Smooth muscle cell of the brain vasculature (primary cell): ENCODE data around the gene YAP1.

ENCODE experiments used
- DNase-seq: peaks from one replicate; pipeline ENCODE4 v3.0.0-alpha.2; 2012; ENCODE audit warnings: low read depth, low spot score

The YAP1 gene

DNA sequence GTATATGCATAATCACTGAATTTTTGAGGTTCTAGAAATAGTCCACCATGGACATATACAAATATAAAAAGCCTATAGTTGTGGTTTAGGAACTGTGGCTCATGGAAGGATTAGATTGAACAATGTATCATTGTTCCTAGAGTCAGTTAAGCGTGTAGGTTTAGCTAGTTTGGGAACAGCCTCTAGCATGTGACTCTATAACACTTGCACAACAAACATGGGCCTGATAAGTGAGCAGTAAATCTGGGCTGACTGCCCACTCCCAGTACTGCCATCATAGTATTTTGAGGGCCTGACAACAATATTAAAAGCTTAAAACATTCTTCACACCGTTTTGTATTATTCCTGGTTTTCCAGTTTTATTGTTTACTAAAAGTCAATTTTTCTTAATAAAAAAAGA, 47.0 kb downstream of the YAP1 start:
- DNase-seq = no peak

DNA sequence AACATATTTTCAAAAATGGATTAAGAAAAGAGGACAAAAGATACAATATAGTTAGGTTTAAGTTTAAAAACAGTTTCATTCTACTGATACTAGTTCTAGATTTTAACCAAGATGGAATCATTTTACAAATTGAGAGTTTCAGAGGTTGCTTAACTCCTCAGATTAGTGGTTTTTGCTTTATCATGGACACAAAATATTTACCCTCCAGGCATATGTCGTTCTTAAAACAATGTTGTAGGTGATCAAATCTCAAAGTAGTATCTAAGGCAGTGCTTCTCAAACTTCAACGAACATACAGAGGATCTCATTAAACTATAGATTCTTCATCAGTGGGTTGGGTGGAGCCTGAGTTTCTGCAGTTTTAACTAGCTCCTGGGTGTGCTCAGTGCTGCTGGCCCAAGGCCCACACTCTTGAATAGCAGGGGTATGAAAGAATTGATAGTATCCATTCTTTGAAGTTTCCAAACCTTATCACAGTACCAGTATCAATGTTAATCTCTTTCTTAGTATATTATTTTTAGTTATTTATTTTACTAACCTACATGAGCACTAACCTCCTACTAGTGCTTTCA, 48.0 kb downstream of the YAP1 start:
- DNase-seq = no peak

DNA sequence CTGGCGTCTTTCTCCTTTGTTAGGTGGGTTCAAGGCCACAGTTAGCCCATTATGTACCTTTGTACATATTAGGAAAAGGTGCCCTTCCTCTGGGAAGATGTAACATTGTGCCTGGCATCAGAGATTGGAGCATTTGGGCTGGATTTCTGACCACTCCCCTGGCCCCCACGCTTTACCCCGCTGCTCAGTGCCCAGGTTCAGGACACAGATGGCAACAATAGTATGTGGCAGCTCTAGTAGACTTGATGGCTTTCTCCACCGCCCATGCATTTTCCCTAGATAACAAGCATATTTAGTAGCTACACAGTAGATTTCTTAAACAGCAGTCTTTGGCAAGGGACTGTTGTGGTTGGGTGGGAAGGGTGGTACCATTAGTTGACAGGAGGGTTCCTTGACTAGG, 53.1 kb downstream of the YAP1 start:
- no peak for DNase-seq

DNA sequence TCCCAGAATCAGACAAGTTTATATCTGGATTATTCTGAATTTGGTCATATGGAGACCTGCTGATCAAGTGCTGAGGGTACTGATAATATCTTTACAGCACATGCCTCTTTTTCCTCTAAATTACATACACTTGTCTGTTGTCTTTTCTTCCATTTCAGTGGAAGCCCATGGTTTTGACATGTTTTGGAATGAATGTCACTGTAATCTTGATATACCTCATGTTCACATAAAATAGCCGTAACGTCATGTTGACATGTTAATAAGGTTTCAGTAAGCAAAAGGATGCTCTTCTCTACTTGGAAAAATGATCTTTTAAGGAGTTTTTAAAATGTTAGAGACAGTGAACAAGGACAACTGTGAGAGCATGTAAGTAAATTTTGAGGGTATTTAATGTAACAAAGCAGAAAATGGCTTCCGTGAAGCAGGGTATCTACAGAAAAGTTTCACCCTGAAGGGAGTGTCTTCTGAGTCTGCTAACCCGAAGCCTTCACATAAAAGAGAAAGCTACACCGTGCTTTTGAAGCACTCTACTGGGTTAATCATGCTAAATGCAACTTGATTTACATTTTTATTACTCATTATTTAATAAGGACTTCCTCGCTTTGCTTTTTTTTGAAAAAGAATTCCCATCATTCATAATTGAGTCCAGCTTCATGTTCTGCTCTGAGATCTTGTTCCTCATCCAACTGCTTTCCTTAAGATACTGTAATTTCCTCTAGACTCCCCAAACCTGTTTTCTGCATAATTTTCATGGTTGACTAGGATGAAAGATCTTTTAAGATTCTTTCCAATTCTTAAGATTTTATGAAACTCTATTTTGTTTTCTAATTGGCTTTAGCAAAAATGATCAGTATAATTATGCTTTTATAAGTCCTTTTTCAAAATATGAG, 56.2 kb downstream of the YAP1 start:
- DNase-seq = no peak

DNA sequence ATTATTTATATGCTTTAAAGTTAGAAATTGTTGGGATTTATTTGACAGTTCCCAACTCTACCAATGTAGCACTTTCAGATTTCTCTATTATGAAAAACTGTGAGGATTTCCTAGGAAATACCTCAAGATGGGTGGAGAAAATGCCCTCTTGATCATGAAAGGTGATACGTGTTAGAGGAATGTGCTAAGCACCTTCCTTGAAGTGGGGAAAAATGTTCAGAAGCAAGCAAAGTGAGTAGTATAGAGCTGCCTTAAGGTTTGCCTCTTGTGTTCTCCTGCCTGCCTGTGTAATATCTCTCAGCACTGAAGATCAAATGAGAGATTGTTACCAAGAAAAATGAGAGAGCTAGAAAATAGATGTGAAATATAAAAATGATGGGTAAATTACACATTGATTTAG, 58.2 kb downstream of the YAP1 start:
- no peak for DNase-seq

DNA sequence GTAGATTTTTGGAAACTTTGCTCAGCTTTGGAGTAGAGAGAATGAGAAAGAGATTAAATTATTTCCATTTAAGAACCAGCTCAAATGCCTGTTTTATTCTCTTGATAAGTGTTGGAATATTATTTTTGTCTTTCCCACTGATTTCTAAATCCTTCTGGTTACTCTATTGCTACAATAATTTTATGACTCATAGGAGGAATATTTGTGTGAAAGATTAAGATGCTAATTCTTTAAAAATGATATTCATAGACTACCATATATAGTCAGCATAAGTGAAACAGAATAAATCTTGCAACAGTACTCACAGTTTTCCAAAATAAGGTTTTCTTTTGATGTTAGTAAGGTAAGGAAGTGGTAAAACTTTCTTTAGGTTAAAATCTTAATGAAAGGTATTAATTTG, 60.9 kb downstream of the YAP1 start:
- no peak for DNase-seq

DNA sequence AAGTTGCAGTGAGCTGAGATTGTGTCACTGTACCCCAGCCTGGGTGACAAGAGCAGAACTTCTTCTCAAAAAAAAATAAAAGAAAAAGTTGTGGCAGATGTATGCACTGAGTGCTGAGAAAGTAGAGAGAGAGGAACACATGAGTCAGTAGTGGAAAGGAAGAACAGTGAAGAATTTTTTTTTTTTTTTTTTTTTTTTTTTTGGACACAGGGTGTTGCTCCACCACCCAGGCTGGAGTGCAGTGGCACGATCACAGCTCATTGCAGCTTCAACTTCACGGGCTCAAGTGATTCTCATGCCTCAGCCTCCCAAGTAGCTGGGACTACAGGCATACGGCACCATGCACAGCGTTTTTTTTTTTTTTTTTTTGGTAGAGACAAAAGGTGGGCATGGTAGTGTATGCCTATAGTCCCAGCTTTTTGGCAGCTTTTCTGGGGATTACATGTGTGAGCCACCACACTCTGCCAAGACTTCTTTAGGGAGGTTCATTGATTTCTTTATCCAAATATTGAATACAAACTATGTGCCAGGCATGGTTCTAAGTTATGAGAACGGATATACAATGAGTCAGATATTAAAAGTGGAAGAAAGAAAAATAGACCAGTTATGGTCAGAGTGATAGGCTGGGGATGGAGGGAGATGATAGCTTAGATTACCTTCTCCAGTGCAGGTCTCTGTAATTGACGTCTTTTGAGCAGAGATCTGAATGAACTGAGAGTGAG, 62.0 kb downstream of the YAP1 start:
- no peak for DNase-seq

DNA sequence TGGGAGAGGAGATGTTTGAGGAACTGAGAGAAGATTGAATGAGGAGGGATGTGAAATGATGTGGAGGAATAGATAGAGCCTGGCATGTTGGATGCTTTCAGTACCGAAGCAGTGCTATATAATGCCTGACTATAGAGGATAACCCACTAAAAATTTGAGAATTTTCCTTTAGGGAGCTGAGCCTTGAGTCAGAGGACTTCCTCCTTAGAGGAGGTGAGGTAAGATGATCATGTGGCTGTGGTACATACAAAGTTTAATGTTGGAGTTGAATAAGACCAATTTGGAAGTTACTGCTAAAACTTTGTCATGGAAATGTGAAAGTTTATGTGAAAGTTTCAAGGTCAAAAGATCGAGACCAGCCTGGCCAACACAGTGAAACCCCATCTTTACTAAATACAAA, 66.9 kb downstream of the YAP1 start:
- DNase-seq = no peak

DNA sequence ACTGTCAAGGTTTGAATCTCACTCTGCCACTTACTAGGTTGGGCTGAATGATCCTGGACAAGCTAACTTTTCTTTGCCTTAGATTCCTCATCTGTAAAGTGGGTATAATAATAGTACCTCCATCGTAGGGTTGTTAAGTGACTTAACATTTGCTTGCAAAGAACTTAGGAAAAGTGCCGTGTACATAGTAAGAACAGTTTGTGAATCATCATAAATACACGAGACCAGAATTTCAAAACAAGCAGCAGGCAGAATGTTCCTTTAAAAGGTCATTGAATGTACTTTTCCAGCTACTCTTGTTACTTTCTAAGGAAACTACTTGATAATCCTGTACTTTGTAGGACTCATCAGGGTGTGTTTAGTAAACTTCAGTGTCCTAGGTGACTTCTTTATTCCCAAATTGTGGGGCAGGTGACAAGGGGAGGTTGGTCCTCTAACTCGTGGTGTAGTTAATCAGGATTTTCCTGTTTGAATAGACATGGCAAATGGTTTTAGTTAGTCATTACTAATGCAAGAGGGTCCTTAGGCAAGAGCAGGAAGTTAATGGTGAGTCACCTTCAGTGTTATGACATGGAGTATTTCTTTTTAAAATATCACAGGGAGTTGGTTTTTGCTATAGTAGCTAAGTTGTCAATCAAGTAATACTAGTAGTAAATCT, 67.9 kb downstream of the YAP1 start:
- peak; percentile 58 for DNase-seq

DNA sequence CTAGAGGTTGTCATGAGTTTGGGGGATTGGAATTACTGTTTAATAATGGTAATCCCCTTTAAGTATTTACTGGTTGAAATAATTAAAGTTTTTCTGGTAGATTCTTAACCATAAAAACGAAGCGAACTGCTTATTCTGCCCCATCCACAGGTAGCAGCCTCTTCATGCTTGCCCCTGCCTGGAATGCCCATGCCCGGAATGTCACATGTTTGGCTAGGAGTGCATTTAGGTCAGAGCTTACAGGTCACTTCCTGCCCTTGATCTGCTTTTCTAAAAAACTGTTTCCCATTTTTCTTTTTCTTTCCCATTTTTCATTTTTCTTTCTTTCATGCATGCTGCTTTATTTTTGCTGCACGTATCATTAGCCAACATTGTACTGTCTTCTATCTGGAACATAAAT, 69.1 kb downstream of the YAP1 start:
- no peak for DNase-seq

DNA sequence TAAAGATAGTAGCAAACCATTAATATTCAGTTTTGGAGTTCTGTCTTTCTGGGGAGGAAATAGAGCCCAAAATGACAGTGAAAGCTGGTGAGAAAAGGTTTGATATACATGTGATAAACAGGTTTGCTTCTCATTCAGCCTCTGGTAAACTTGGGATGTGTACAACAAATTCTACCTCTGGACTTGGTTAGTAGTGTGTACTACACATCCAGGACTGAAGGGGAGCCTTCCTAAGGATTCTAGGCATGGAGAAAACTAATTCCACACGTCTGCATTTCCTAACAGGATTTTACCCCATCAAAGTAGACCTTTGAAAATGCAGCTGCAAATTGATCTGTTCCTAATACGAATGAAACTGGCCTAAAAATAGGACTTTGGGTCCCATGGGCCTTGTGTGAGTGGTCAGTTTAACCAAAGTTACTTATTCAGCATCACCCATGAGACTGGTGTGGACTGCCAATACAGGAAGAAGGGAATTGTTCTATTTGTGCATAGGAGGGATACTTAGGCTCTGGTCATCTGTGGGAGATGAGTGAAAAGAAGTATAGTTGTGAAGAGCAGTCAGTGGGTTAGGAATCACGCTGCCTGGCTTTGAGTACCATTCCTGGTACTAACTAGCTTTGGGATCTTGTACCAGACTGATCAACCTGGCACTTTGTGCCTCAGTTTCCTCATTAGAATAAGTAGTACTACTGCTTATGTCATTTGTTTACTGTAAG, 74.2 kb downstream of the YAP1 start:
- no peak for DNase-seq

DNA sequence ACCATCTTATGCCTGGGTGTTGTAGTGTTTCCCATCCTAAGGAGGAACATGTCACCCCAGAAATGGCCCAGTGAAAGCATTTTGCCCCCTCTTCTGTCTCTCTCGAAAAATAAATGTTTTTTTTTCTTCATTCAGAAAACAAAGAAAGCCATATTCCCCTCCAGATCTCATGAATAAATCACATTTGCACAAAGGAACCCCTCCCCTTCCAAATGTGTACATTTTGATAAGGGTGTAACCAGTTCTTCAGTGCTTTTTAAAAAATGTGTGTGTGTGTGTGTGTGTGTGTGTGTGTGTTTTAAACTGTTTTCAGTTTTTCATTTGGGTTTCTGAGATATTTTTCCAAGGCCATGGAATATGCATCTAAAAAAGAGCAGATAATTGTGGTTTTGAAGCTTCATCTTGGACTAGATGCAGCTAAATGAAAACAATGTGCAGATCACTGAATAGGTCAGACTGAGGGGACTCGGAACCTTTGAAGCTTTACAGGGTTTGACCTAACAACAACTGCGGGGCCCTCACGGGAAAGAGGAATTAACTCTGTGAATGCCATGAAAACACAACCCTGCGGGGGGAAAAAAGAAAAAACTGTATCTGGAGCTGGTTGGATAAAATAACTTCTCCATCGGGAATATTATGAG, 76.4 kb downstream of the YAP1 start:
- DNase-seq = peak; percentile 77

DNA sequence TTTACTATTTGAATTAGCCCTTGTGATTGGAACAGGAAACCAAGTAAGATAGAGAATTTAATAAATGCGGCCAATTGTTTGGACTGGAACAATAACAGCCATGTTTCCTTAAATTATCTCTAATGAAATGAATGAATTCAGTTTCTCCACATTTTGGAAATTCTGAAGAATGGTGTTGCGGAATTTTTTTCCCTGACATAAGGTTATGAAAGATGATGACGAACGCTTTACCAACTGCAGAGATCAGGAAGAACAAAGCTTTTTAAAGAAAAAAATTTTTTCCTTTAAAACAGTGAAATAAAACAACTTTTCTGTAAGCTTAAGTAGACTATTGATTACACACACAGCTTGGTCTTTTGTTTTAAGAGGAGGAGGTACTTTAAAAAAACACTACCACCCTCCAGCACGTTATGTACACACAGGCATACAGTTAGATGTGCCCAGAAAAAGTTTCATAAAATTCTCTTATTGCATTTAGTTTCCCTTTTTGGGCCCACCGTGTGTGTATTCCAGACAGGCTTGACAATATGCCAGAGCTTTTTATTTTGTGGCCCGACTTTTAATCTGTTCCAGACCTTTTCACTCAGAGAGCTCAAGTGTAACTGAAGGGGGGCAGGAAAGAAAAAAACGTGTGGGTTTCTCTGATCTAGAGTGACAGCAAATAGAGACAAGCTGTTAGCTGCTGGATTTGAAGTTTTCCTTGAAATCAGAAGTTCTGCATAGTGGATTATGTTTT, 77.3 kb downstream of the YAP1 start:
- peak; percentile 58 for DNase-seq

DNA sequence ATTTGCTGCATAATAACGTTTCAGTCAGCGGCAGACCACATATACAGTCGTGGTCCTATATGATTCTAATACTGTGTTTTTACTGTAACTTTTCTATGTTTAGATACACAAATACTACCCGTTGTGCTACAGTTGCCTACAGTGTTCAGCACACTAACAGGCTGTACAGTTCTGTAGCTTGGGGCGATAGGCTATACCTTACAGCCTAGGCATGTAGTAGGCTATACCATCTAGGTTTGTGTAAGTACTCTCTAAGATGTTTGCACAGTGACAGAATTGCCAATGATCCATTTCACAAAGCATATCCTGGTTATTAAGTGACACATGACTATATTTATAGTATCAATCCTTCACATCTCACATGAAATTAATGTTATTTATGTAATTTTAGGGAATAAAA, 78.2 kb downstream of the YAP1 start:
- DNase-seq = no peak

DNA sequence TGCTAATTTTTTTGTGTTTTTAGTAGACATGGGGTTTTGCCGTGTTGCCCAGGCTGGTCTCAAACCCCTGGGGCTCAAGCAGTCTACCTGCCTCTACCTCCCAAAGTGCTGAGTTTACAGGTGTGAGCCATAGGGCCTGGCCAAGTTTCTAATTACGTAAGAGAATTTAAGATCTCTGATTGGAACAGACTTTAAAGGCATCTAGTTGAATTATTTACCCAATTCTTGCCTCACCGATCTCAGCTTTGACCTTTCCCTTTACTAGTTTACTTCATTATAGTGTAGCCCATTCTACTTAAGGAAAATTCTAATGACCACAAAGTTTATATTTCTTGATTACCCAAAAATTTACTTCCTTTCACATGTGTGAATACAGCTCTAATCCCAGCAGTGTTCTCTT, 81.6 kb downstream of the YAP1 start:
- DNase-seq = no peak

DNA sequence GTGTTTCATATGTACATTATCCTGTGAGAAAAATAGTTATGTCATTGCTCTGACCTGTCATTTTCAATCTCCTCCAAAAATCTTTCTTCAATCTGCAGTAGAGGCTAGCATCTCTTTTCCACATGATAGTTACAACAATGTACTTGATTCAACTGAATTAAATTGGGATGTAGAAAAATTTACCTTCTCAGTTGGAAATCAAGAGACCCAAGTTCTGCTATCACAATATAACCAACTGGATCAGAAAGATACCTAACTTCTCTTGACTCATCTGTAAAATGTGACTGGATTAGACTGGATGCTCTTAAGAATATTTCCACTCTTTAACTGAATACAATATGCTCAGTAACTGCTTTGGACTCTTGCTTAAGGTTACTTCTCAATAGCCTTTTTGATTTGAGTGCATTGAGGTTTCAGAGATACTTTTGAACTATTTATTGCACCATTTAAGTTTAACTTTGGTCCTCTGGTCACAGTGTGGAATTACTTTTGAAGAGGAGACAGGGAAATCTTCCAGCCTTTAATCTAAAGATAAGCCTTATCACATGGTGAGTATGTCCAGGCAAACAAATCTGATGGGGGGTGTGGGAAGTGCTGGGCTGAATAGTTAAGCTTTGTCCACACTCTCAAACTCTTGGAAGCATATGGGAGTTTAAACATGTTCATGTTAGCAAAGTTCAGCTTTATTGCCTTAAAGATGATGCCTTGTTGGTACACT, 82.3 kb downstream of the YAP1 start:
- DNase-seq = no peak

DNA sequence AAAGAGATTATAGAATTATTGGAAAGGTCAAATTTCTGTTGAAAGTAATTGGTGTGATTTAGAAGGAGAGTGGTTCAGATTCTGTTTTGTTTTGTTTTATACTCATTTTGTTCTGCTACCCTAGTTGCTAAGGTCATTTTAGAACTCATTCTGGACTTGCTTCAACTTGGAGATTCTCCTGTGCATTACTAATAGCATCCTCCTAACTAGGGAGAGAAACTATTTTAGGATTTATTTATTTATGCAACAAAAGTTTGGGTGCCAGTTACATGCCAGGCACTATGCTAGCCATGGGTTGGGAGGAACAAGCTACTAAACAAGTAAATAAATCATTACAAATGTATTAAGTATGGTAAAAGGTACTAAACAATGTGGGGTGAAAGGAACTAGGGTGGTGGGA, 84.0 kb downstream of the YAP1 start:
- DNase-seq = no peak

DNA sequence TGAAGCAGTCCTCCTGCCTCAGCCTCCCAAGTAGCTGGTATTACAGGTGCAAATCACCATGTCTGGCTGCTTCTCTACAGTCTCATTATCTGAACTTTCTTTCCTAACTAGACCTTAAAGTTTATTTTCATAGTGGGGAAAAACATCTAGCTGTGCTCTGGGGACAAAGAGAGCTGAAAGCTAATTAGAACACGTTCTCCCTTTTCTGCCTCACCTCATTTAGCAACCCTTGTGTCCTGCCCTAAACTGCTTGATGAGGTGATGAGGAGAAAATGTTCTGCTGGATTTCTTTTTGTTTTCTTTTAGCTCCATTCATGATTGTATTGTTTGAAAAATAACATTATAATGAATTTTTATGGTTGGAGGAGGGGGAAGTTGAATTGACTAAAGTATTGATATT, 84.7 kb downstream of the YAP1 start:
- DNase-seq = no peak

DNA sequence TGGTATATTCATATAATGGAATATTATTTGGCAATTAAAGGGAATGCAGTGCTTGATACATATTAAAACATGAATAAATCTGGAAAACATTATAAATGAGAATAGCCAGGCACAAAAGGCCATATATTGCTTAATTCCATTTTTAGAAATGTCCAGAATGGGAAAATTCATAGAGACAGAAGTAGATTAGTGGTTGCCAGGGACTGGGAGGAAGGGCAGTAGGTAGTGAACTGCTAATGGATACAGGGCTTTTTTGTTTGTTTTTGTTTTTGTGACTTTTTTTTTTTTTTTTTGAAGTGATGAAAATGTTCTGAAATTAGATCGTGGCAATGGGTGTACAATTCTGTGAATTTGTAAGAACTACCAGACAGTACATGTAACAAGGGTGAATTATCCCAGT, 86.1 kb downstream of the YAP1 start:
- no peak for DNase-seq

DNA sequence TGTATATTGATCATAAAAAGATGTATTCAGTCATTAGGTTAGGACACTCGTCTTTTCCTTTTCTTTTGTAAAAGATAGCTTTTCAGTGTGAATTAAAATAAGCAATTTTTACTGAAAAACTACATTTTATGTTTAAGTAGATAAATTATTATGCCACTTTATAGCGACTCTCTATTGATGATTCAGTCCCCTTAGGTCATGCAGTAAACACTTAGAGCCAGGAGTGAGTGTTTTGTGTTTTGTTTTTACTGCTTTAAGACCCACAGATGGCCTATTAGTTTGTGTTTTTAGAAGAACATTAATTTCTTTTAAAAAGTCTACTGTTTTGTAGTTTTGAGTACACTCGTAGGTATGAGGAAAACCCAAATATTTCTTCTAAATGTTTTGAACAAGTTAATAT, 86.6 kb downstream of the YAP1 start:
- DNase-seq = no peak
